ENCODE data around the gene MAGEA10.

GRCh38 chrX:152149648-152150047 is 11.3 kb upstream of the MAGEA10 start:
- TF ChIP-seq CTCF (IDR thresholded peaks at IDR 0.05) (no peak), POLR2A (IDR thresholded peaks at IDR 0.05) (no peak), POLR2AphosphoS5 (IDR thresholded peaks at IDR 0.05) (no peak), EP300 (IDR thresholded peaks at IDR 0.05; ENCODE audit: low read depth) (no peak)

Measured in transverse colon (tissue), 4 donors.